ENCODE measurements around the gene CACHD1.

Gene CACHD1

DNA sequence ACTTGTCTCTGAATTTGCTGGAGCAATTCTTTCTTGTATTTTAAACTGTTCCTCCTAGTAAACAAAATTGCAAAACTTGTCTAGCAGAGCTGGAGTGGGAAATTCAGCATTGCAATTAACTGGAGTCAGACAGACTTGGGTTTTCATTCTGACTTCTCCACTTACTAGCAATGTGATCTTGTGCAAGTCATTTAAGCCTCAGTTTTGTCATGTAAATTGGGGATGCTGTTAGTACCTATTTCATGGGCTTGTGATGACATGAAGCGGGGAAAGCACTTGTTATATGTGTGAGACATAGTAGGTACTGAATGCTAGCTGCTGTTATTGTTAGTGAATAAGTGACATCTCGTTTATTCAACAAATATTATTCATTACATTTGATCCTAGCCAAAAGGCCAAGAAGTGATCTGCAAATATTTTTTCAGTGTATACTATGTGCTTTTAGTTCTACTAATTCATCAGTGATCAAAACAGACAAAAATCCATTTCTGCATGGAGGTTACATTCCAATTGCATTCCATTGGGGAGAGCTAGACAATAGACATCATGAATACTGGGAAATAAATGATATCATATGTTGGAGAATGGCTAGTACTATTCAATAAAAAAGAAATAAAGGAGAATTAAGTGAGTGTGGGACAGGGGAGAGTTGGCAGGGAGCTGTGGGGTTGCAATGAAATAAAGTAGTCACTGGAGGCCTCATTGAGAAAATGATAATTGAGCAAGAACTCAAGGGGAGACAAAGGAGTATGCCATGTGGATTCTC lies 47.1 kb downstream of the CACHD1 start:
- H3K9me3 ChIP-seq, result no peaks in the 10 kb centered on the region
- no peak overlapping the region for H3K4me2 ChIP-seq
- no peak overlapping the region for H3K4me3 ChIP-seq
- H4K20me1 ChIP-seq, result no peaks in the 10 kb centered on the region; the same call in 1 of the 2 replicates
- H3K4me1 ChIP-seq, result peaks cover 22% of the 10 kb centered on the region
- H3K36me3 ChIP-seq, result no peaks in the 10 kb centered on the region
- no peak overlapping the region for H3K9ac ChIP-seq
- no peaks in the 10 kb centered on the region for H3K27me3 ChIP-seq
- TF ChIP-seq Cebpa-rat (IDR thresholded peaks at IDR 0.05), result no peak
- H3K27ac ChIP-seq, result no peak overlapping the region

- peaks cover 16% of the 10 kb centered on the region; the same call in 1 of the 2 replicates for H3K4me1 ChIP-seq
- no peaks in the 10 kb centered on the region for H3K9me3 ChIP-seq
- H3K27ac ChIP-seq, result no peak overlapping the region
- no peaks in the 10 kb centered on the region; the same call in 1 of the 2 replicates for H4K20me1 ChIP-seq
- H3K36me3 ChIP-seq, result no peaks in the 10 kb centered on the region
- H3K4me2 ChIP-seq, result no peak overlapping the region
- H3K27me3 ChIP-seq, result no peaks in the 10 kb centered on the region
- TF ChIP-seq Cebpa-rat (IDR thresholded peaks at IDR 0.05), result no peak
- H3K4me3 ChIP-seq, result no peak overlapping the region
- H3K9ac ChIP-seq, result no peak overlapping the region
These were observed 47.7 kb downstream of the CACHD1 start for GRCh38 chr1:64517640-64518039.

DNA sequence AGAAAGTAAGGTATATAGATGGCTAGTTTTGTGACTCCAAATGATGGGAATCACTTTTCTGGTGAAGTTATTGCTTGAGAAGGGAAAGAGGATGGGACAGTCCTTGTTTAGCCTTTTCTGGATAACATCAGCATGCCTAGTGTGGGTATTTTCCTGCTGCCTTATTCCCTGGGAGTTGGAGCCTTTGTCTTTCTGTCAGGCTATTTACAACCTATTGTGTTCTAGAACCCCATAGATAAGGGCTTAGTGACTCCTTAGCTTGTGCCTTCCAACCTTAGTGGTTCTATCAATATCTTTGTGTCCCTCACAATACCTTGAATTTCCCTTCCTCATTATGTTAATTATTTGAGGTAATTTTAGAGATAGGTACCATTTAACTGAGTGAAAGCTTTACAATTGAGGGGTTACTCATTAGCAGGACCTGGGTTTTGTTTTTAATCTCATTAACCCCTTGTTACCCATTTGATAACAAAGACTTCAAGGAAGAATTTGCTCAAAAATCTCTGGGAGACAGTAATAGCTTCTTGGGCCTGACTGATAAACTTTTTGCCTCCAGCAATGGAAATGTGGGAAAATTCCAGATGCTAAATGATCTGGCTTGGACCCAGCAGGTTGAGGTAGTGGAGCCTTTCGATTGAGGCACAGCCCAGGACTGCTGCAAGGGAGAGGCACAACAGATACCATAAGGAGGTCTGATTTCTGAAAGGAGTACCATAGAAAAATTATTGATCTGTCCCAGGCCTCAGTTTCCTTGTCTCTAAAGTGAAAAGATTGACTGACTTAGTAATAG lies 49.0 kb downstream of the CACHD1 start:
- Histone ChIP-seq H3K9me3 (no peaks in the 10 kb centered on the region), H3K4me3 (no peak overlapping the region), H3K27ac (no peak overlapping the region), H3K4me2 (no peak overlapping the region), H3K27me3 (no peaks in the 10 kb centered on the region), H3K9ac (no peak overlapping the region), H3K4me1 (0 out of 2 replicates have a peak, but pooled peaks cover 5% of the 10 kb centered on the region), H4K20me1 (no peaks in the 10 kb centered on the region; the same call in 1 of the 2 replicates), H3K36me3 (no peaks in the 10 kb centered on the region)
- no peak for TF ChIP-seq Cebpa-rat (IDR thresholded peaks at IDR 0.05)

DNA sequence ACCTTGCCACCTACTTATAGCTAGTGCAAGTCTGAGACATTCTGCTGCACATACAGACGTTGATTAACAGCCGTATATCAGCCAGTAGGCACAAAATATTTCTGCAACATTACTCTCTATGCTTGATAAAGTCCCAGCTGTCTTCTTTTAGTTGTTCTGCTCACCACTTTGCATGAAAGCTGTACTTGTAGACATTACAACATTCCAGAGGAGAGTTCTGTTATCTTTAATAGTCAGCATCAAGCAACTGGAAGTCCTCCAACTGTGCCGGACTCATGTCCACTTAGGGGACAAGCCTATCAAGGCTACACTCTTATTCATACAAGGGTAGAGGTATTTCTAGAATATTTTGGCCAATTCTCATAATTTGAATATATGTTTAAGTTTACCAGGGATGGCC lies 50.0 kb downstream of the CACHD1 start:
- H3K4me3 ChIP-seq, result no peak overlapping the region
- H4K20me1 ChIP-seq, result no peaks in the 10 kb centered on the region; the same call in 1 of the 2 replicates
- H3K27me3 ChIP-seq, result no peaks in the 10 kb centered on the region
- no peak overlapping the region for H3K4me2 ChIP-seq
- H3K4me1 ChIP-seq, result no peaks in the 10 kb centered on the region
- H3K9me3 ChIP-seq, result no peaks in the 10 kb centered on the region
- no peak overlapping the region for H3K27ac ChIP-seq
- H3K36me3 ChIP-seq, result no peaks in the 10 kb centered on the region
- no peak for TF ChIP-seq Cebpa-rat (IDR thresholded peaks at IDR 0.05)
- no peak overlapping the region for H3K9ac ChIP-seq

DNA sequence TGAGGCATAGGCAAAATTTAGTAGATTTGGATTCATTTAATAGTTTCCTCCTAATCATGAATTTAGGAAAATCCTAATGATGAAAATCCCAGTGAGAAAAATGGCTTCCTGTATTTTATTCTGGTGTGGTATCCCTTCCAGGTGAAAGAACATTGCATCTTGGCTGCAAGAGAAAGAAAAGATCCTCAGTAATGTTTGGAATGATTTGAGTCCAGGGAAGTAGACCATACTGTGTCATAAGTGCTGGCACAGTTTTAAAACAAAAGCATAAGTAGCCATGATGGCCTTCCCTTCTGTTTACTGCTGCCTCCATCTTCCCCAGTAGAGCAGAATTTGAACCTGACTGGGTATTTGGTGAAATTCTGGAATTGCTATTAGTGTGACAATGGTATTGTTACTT lies 52.8 kb downstream of the CACHD1 start:
- Histone ChIP-seq H3K4me2 (no peak overlapping the region), H4K20me1 (0 out of 2 replicates have a peak, but pooled peaks cover 5% of the 10 kb centered on the region), H3K4me3 (no peak overlapping the region), H3K4me1 (no peaks in the 10 kb centered on the region), H3K9me3 (no peaks in the 10 kb centered on the region), H3K27ac (no peak overlapping the region), H3K9ac (no peak overlapping the region), H3K36me3 (no peaks in the 10 kb centered on the region), H3K27me3 (no peaks in the 10 kb centered on the region)
- no peak for TF ChIP-seq Cebpa-rat (IDR thresholded peaks at IDR 0.05)

- TF ChIP-seq Cebpa-rat (IDR thresholded peaks at IDR 0.05), result no peak
- H3K27me3 ChIP-seq, result no peaks in the 10 kb centered on the region
- 0 out of 2 replicates have a peak, but pooled peaks cover 5% of the 10 kb centered on the region for H4K20me1 ChIP-seq
- no peaks in the 10 kb centered on the region for H3K36me3 ChIP-seq
- H3K4me1 ChIP-seq, result no peaks in the 10 kb centered on the region
- no peaks in the 10 kb centered on the region for H3K9me3 ChIP-seq
- no peak overlapping the region for H3K27ac ChIP-seq
- H3K9ac ChIP-seq, result no peak overlapping the region
- H3K4me3 ChIP-seq, result no peak overlapping the region
- H3K4me2 ChIP-seq, result no peak overlapping the region
These were observed 53.7 kb downstream of the CACHD1 start for GRCh38 chr1:64523413-64524337.

DNA sequence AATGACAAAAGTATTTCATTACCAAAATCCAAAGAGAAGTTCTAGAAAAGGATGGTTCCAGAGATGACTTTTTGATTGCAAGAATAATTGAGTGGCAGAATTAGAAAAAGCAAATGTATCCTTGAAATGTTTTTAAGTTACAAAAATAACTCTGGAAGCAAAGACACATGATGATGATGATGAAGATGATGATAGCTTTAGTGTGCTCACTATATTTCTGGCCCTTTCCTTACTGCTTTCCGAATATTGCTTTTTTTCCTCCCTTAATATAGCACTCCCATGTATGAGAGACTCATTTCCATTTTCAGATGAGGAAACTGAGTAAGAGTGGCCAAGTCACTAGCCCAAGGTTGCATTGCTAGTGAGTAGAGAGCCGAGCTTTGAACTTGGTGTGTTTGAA lies 54.7 kb downstream of the CACHD1 start:
- H3K4me1 ChIP-seq, result no peaks in the 10 kb centered on the region
- 0 out of 2 replicates have a peak, but pooled peaks cover 5% of the 10 kb centered on the region for H4K20me1 ChIP-seq
- no peak overlapping the region for H3K4me3 ChIP-seq
- no peaks in the 10 kb centered on the region for H3K36me3 ChIP-seq
- H3K27me3 ChIP-seq, result no peaks in the 10 kb centered on the region
- H3K27ac ChIP-seq, result no peak overlapping the region
- no peak overlapping the region for H3K9ac ChIP-seq
- H3K4me2 ChIP-seq, result no peak overlapping the region
- TF ChIP-seq Cebpa-rat (IDR thresholded peaks at IDR 0.05), result no peak
- H3K9me3 ChIP-seq, result no peaks in the 10 kb centered on the region

GRCh38 chr1:64525116-64525686 lies 55.3 kb downstream of the CACHD1 start:
- H3K4me1 ChIP-seq, result no peaks in the 10 kb centered on the region
- H3K36me3 ChIP-seq, result no peaks in the 10 kb centered on the region
- H3K27me3 ChIP-seq, result no peaks in the 10 kb centered on the region
- no peak overlapping the region for H3K4me3 ChIP-seq
- no peak for TF ChIP-seq Cebpa-rat (IDR thresholded peaks at IDR 0.05)
- 0 out of 2 replicates have a peak, but pooled peaks cover 5% of the 10 kb centered on the region for H4K20me1 ChIP-seq
- no peak overlapping the region for H3K4me2 ChIP-seq
- H3K27ac ChIP-seq, result no peak overlapping the region
- H3K9me3 ChIP-seq, result no peaks in the 10 kb centered on the region
- no peak overlapping the region for H3K9ac ChIP-seq

GRCh38 chr1:64526312-64526711 lies 56.4 kb downstream of the CACHD1 start:
- no peaks in the 10 kb centered on the region for H3K27me3 ChIP-seq
- H3K9me3 ChIP-seq, result no peaks in the 10 kb centered on the region
- 0 out of 2 replicates have a peak, but pooled peaks cover 5% of the 10 kb centered on the region for H4K20me1 ChIP-seq
- no peaks in the 10 kb centered on the region for H3K36me3 ChIP-seq
- no peak overlapping the region for H3K27ac ChIP-seq
- H3K9ac ChIP-seq, result no peak overlapping the region
- no peak for TF ChIP-seq Cebpa-rat (IDR thresholded peaks at IDR 0.05)
- no peak overlapping the region for H3K4me2 ChIP-seq
- H3K4me1 ChIP-seq, result no peaks in the 10 kb centered on the region
- H3K4me3 ChIP-seq, result no peak overlapping the region
